ENCODE measurements around the gene RMND5B.

Gene RMND5B

GRCh38 chr5:178090856-178091255 is 40.0 kb upstream of the RMND5B start:
- Histone ChIP-seq H3K9me3 (no peaks in the 10 kb centered on the region), H3K4me3 (ENCODE audit: low read depth, low read length) (no peak overlapping the region), H3K36me3 (no peaks in the 10 kb centered on the region), H3K4me1 (no peaks in the 10 kb centered on the region), H3K27me3 (no peaks in the 10 kb centered on the region)
- TF ChIP-seq CTCF (IDR thresholded peaks at IDR 0.05; ENCODE audit: low read depth, low read length): no peak
- no peak for DNase-seq

GRCh38 chr5:178093134-178093533 is 37.7 kb upstream of the RMND5B start:
- no peak for TF ChIP-seq CTCF (IDR thresholded peaks at IDR 0.05; ENCODE audit: low read depth, low read length)
- H3K4me3 ChIP-seq (ENCODE audit: low read depth, low read length): no peak overlapping the region
- H3K27me3 ChIP-seq: no peaks in the 10 kb centered on the region
- H3K9me3 ChIP-seq: no peaks in the 10 kb centered on the region
- no peak for DNase-seq
- H3K36me3 ChIP-seq: no peaks in the 10 kb centered on the region
- H3K4me1 ChIP-seq: no peaks in the 10 kb centered on the region

- H3K4me1 ChIP-seq: no peaks in the 10 kb centered on the region
- no peak for TF ChIP-seq CTCF (IDR thresholded peaks at IDR 0.05; ENCODE audit: low read depth, low read length)
- H3K27me3 ChIP-seq: no peaks in the 10 kb centered on the region
- no peak overlapping the region for H3K4me3 ChIP-seq (ENCODE audit: low read depth, low read length)
- no peaks in the 10 kb centered on the region for H3K9me3 ChIP-seq
- no peaks in the 10 kb centered on the region for H3K36me3 ChIP-seq
- DNase-seq: no peak
Observed at GRCh38 chr5:178094345-178094744, 36.5 kb upstream of the RMND5B start.

- Histone ChIP-seq H3K4me1 (no peaks in the 10 kb centered on the region), H3K36me3 (no peaks in the 10 kb centered on the region), H3K9me3 (no peaks in the 10 kb centered on the region), H3K27me3 (no peaks in the 10 kb centered on the region), H3K4me3 (ENCODE audit: low read depth, low read length) (no peak overlapping the region)
- no peak for DNase-seq
- TF ChIP-seq CTCF (IDR thresholded peaks at IDR 0.05; ENCODE audit: low read depth, low read length): no peak
Observed at GRCh38 chr5:178098685-178099084, 32.1 kb upstream of the RMND5B start.

GRCh38 chr5:178103612-178104011 is 27.2 kb upstream of the RMND5B start:
- Histone ChIP-seq H3K4me1 (no peaks in the 10 kb centered on the region), H3K36me3 (no peaks in the 10 kb centered on the region), H3K4me3 (ENCODE audit: low read depth, low read length) (no peak overlapping the region), H3K27me3 (no peaks in the 10 kb centered on the region), H3K9me3 (no peaks in the 10 kb centered on the region)
- TF ChIP-seq CTCF (IDR thresholded peaks at IDR 0.05; ENCODE audit: low read depth, low read length): no peak
- DNase-seq: no peak

- Histone ChIP-seq H3K27me3 (no peaks in the 10 kb centered on the region), H3K4me1 (no peaks in the 10 kb centered on the region), H3K36me3 (no peaks in the 10 kb centered on the region), H3K4me3 (ENCODE audit: low read depth, low read length) (no peak overlapping the region), H3K9me3 (no peaks in the 10 kb centered on the region)
- DNase-seq: no peak
- no peak for TF ChIP-seq CTCF (IDR thresholded peaks at IDR 0.05; ENCODE audit: low read depth, low read length)
Observed at GRCh38 chr5:178104492-178104891, 26.3 kb upstream of the RMND5B start.

Measured in BE2C (cell line).